ENCODE data around the gene RTEL1.

DNA sequence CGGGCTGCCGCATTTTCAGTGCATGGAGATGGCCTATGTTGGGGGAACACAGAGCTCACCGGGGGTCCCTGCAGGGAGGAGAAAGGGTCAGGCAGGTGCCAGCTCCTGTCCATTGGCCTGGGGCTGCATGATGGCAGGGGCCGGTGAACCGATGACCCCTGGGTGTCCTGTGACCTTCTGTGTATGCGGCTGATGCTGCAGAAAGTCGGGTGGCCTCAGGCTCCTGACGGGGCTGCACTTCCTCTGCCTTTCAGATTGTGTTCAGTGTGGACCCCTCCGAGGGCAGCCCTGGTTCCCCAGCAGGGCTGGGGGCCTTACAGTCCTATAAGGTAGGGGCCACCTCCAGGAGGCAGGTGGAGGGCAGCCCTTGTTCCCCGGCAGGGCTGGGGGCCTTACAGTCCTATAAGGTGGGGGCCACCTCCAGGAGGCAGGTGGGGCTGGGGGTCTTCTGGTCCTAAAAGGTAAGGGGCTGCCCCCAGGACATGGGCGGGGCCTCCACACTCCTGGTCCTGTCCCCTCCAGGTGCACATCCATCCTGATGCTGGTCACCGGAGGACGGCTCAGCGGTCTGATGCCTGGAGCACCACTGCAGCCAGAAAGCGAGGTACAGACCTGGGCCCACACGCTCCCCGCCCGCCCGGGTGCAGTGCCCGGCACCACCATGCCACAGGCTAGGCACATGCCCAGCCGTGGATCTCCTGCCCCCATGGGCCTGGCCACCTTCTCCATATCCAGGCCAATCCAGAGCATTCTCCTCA is 27.3 kb downstream of the RTEL1 start:
- TF ChIP-seq POLR2AphosphoS5 (IDR thresholded peaks at IDR 0.05) (no peak), POLR2A (IDR thresholded peaks at IDR 0.05) (no peak)
- TF ChIP-seq, protein P1, sequence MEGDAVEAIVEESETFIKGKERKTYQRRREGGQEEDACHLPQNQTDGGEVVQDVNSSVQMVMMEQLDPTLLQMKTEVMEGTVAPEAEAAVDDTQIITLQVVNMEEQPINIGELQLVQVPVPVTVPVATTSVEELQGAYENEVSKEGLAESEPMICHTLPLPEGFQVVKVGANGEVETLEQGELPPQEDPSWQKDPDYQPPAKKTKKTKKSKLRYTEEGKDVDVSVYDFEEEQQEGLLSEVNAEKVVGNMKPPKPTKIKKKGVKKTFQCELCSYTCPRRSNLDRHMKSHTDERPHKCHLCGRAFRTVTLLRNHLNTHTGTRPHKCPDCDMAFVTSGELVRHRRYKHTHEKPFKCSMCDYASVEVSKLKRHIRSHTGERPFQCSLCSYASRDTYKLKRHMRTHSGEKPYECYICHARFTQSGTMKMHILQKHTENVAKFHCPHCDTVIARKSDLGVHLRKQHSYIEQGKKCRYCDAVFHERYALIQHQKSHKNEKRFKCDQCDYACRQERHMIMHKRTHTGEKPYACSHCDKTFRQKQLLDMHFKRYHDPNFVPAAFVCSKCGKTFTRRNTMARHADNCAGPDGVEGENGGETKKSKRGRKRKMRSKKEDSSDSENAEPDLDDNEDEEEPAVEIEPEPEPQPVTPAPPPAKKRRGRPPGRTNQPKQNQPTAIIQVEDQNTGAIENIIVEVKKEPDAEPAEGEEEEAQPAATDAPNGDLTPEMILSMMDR (IDR thresholded peaks at IDR 0.05), result no peak
